ENCODE measurements around the gene CLDN15.
"Not testable (repeated sequence)": the region's sequence is repeated elsewhere in the genome, so short reads cannot be mapped to it uniquely, and the experiment has no call there.

Gene CLDN15, protein sequence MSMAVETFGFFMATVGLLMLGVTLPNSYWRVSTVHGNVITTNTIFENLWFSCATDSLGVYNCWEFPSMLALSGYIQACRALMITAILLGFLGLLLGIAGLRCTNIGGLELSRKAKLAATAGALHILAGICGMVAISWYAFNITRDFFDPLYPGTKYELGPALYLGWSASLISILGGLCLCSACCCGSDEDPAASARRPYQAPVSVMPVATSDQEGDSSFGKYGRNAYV

DNA sequence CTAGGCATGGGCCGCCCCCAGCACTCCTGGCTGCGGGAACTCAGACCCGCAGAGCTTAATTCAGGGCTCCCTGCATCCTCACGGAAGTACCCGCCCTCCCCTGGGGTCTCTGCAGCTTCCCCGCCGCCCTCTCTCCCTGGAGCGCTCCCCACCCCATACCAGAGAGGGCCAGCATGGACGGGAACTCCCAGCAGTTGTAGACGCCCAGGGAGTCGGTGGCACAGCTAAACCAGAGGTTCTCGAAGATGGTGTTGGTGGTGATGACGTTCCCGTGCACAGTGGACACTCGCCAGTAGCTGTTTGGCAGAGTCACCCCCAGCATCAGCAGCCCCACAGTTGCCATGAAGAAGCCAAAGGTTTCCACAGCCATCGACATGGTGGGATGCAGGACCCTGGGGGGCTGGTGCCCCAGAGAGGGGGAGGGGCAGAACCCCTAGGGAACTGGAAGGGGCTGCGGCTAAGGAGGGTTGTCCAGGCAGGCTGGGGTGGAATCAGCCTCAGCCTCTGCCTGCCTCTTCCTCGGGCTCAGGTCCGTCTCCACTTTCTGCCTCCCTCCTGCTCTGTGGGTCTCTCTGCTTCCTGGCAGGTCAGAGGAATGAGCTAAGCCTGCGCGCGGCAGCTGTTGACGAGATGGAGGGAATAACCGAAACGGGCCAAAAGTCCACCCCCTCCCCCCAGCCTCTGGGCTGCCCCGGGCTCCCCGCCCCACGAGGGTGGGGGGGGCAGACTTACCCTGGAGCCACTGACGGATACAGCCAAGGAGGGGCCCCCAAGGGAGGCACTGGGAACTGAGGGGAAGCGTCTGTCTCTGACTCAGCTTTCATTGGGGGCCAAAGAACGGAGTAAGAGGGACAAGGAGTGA lies at the start of gene CLDN15:
Gene CLDN15 (minus strand): TSS at position 597 of the 862 bp plus-strand sequence. CDS start 221 bp downstream, at position 376.
- DNase-seq: no peak

- no peak for DNase-seq
Measured at GRCh38 chr7:101287032-101287431, 49.4 kb upstream of the CLDN15 start.

DNA sequence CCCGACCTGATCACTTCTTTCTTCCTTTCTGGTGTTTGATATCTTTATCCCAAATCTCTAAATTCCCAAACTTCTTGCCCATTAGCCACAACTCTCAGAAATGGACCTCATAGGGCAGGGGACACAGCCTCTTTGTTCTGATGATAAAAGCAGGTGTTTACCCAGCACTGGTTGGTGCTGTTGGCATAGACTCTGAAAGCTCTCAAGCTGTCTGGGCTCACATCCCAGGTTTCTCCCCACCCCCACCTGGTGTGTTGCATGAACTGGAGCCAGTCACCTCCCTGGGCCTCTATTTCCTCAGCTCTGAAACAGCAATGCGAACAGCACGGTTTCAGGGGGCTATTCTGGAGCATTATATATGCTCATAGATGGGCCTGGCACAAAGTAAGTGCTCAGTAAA lies 48.3 kb upstream of the CLDN15 start:
- DNase-seq: not testable (repeated sequence)

GRCh38 chr7:101285171-101285570 lies 47.6 kb upstream of the CLDN15 start:
- no peak for DNase-seq

DNA sequence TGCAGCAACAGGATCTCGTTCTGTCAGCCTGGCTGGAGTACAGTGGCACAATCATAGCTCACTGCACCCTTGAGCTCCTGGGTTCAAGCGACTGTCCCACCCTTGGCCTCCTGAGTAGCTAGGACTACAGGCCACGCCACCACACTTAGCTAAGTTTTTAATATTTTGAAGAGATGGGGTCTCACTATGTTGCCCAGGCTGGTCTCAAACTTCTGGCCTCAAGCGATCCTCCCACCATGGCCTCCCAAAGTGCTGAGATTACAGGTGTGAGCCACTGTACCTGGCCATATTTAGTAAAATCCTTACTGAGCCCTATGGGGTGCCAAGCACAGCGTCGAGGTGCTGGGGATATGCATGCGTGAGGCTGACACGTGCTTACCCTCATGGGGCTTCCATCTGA lies 43.3 kb upstream of the CLDN15 start:
- not testable (repeated sequence) for DNase-seq

- DNase-seq: no peak
Measured at GRCh38 chr7:101278461-101279292, 41.1 kb upstream of the CLDN15 start.

GRCh38 chr7:101277155-101277554 lies 39.6 kb upstream of the CLDN15 start:
- DNase-seq: no peak

GRCh38 chr7:101273206-101273605 lies 35.6 kb upstream of the CLDN15 start:
- DNase-seq: no peak

DNA sequence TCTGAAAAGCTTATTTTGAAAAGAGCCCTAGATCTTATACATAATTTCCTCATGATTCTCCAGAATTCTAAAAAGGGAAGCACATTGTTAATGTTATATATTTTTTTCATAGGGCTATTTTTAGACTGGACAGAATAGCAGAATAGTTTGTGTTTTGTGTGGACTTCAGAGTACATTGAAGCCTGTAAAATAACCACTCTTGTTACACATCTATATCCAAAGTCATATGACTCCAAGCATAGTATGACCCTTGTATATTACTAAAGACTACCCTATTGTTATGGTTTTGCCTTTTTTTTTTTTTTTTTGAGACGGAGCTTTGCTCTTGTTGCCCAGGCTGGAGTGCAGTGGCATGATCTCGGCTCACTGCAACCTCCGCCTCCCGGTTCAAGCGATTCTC lies 33.4 kb upstream of the CLDN15 start:
- no peak for DNase-seq

DNA sequence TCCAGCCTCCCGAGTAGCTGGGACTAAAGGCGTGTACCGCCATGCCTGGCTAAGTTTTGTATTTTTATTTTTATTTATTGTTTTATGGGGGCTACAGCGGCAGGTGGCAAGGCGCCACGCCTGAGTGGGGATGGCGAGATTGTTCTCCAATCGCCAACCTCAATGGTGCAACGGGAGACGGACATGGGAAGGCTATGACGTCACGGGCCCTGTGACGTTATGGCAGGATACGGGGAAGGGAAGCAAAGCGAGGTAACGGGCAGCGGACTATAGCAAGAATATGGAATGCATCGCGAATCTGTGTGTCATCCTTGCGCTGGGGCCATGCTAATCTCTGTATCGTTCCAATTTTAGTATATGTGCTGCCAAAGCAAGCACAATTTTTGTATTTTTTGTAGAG lies 32.1 kb upstream of the CLDN15 start:
- no peak for DNase-seq

DNA sequence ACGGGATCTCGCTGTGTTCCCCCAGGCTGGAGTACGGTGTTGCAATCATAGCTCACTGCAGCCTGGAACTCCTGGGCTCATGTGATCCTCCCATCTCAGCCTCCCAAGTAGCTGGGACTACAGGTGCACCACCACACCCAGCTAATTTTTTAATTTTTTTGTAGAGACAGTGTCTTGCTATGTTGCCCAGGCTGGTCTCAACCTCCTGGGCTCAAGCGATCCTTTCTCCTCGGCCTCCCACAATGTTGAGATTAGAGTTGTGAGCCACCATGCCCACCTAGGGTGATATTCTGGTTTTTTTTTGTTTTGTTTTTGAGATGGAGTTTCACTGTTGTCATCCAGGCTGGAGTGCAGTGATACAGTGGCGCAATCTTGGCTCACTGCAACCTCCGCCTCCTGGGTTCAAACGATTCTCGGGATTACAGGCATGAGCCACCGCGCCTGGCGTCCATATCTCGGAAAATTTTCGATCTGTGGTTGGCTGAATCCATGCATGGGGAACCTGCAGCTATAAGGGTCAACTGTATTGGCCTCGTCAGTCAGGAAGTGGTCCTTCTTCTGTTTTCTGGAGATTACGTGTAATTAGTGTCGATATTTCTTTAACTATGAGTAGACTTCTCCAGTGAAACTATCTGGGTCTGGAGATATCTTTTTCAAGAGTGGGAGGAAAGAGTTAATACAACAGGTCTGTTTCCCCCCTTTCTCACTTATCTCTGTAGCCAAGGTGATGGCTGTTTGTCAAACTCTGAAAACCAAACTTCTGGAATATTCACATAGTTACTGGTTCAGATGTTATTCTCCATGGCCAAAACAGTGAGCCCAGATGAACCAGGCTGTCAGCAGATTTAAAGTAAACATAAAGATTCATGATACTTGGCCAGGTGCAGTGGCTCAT lies 28.3 kb upstream of the CLDN15 start:
- DNase-seq: no peak

DNA sequence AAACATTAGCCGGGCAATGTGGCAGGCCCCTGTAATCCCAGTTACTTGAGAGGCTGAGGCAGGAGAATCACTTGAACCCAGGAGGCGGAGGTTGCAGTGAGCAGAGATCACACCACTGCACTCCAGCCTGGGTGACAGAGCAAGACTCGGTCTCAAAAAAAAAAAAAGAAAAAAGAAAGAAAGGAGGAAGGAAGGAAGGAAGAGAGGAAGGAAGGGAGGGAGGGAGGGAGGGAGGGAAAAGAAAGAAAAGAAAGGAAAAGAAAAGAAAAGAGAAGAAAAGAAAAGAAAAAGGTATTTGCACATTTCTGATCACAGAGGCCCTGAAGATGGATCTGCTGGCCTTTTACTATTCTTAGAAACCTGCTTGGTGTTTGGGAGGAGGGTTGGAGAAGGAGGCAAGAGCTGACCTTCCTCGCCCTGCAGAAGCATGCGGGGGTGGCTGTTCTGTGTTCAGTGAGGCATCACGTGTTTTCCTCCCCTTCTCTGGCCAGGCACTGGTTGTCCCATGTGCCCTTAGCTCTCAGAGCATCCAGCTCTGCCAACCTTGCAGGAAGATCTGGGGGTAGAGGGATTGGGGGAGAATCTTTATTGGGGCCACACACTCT lies 26.6 kb upstream of the CLDN15 start:
- DNase-seq: not testable (repeated sequence)

DNA sequence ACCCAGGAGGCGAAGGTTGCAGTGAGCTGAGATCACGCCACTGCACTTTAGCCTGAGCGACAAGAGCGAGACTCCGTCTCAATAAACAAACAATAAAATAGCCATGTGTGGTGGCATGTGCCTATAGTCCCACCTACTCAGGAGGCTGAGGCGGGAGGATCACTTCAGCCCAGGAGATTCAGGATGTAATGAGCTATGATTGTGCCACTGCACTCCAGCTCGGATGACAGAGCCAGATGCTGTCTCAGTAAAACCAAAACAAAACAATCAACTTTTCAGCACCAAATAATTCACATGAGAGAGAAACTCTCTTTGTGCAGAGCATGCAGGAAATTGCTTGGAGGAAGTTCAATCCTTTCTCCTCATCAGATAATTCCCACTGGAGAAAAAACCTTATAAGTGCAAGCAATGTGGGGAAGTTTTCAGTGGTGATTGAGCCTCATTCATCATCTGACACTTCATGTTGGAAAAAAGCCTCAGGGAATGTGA lies 20.7 kb upstream of the CLDN15 start:
- DNase-seq: no peak

GRCh38 chr7:101255796-101256195 lies 18.2 kb upstream of the CLDN15 start:
- DNase-seq: no peak

- not testable (repeated sequence) for DNase-seq
Measured at GRCh38 chr7:101253199-101253598, 15.6 kb upstream of the CLDN15 start.

- DNase-seq: peak; percentile 85
Measured at GRCh38 chr7:101251871-101252659, 14.5 kb upstream of the CLDN15 start.

GRCh38 chr7:101250324-101250723 lies 12.7 kb upstream of the CLDN15 start:
- DNase-seq: no peak

GRCh38 chr7:101248276-101248675 lies 10.7 kb upstream of the CLDN15 start:
- DNase-seq: no peak

- no peak for DNase-seq
Measured at GRCh38 chr7:101245147-101245668, 7.6 kb upstream of the CLDN15 start.

- peak; percentile 63 for DNase-seq
Measured at GRCh38 chr7:101244375-101245146, 7.0 kb upstream of the CLDN15 start, which contains the start of gene FIS1. Gene FIS1, minus strand, starts transcription at chr7:101245081. Its CDS starts 77 bp downstream, at chr7:101245004.

Data from NCI-H524 treated with DMSO at 0.1 percent for 48 hours (cell line).